Effector CD4-positive, alpha-beta T cell (primary cell): ENCODE measurements around the gene CDRT15. TPM values are rescaled to one million over a fixed set of nuclear protein-coding genes. Genes with fewer than 3 reads are reported as not detected.
"Not testable (repeated sequence)": the region's sequence is repeated elsewhere in the genome, so short reads cannot be mapped to it uniquely, and the experiment has no call there.

Source experiments
- DNase-seq: peaks from one replicate; pipeline ENCODE4 v3.0.0-alpha.2; 2020
- total RNA-seq: gene quantifications from one replicate; lab custom pipeline; 2026; lab: John Stamatoyannopoulos, UW

CDRT15 gene
- total RNA-seq = not detected

DNA sequence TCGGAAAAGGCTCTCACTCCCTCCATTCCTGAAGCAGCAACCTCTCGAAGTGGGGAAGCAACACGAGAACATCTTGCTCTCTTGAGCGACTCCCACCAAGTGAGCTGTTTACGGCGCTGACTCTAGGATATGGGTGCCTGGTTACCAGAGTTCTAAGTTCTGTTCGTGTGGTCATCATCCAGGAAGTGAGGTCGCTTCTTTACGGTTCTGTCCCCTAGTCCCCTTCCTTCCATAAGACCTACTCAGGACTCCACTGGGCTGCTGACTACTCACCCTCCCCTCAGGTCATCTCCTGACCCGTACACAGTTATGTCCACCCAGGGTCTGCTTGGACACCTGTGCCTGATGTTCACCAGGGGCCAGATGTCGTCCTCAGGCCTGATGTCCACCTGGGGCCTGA lies at the start of gene CDRT15:
Gene CDRT15, minus strand, starts transcription at position 101 of the 400 bp plus-strand sequence. Its CDS starts 29 bp downstream, at position 72.
- not testable (repeated sequence) for DNase-seq

DNA sequence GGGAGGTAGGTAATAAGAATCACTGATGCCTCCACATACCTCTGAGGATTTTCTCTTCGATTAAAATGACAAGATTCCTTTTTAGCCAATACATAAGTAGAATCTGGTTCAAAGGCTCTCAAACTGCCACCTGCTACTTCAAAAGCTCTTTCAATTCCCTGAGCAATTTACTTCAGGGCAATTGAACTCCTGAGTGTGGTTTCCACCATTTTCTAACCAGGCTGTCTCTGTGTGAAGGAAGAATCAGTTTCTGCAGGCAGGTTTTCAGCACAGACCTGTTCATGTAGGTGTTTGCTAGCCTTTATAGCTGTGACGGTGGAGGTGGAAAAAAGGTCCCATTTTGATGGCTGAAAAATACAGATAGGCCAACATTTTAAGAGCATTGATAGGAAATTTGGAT lies 46.1 kb upstream of the CDRT15 start:
- DNase-seq = no peak

DNA sequence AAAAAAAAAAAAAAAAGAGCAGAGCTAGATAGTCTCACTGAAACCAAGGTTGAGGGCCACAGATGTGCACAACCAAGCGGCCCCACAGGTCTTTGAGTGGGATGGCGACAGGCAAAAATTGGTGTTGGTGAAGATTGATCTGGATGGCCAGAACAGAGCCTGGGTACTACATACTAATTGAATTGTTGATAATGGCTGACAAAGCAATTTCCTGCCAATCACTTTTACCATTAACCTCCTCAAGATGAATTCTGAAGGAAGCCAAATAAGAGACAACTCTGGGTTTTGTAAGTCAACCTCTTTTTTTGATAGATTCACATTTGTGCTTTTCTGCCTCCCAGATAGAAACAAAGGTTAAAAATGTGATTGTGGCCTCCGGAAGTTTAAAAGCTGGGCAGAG lies 44.9 kb upstream of the CDRT15 start:
- DNase-seq = no peak

DNA sequence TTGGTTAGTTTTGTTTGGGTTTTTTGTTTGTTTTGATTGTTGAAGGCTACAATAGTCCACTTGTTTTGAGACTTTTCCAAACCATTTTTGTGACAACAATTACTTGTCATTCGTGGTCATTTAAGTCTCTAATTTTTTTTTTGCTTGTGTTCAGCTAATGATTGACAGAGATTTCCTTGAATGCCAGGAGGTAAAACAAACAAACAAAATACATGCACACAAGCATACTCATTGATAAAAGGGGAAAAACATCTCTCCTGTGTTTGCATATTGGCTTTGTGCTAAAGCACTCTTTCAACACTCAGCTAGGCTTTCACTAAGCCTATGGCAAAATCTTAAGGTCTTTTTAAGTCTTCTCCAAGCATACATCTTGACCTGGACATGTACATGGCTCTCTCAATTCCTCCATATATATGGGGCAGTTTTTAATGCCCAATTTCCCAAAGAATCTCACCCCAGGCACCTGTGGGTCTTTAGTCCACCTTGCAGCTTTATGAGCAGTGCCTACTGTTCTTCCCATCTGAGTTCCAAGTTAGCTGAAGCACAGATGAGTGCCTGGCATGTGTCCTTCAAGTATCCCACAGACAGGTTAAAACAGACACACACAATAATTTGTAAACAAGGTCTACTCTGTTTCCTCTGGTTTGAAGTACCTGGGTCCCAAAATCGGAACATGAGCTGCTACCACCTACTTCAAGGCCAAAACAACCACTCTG lies 40.0 kb upstream of the CDRT15 start:
- DNase-seq = no peak

DNA sequence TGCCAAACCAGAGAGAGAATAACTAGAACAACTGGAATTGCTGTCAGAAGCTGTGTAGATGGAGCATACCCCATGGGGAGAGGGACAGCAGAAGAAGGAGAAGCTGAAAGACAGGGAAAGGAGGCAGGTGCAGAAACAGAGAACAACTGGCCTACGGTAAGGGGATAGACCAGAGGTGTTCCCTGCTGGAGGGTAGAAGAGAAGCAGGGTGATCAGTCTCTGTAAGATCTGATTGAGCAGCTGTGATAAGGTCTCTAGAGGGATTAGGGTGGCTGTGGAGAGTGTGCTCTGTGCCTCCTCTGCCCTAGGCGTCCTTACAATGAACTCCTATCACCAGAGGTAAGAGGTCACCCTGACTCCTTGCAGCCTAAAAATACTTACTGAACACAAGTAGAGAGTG lies 33.8 kb upstream of the CDRT15 start:
- DNase-seq = no peak

DNA sequence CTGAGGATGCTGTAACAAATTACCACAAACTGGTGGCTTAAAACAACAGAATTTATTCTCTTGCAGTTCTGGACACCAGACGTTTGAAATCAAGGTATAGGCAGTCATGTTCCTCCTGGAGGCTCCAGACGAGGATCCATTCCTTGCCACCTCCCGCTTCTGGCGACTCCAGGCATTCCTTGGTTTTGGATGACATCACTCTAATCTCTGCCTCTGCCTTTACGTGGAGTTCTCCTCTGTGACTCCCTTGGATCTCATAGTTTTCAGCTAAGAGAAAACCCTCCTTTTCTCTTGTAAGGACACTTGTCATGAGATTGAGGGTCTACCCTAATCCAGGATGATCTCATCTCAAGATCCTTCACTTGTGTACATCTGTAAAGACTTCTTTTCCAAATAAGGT lies 32.8 kb upstream of the CDRT15 start:
- DNase-seq = no peak

DNA sequence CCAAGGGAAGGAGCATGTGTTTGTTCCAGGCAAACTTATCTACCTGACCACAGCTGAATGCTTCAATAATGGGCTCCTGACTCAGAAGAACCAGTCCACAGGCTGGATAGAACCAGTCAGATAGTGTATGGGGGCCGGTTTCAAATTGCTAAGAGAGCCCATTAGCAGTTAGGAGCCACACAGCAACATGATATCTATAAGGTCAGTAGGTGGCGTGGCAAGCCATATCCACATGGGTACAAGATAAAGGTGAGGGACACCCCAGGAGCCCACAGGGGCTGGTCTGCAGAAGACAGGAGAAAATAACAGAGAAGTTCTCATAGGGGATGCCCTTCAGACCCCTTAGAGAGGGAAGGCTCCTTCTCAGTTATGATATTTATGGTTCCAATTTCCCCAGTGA lies 31.6 kb upstream of the CDRT15 start:
- DNase-seq = no peak

DNA sequence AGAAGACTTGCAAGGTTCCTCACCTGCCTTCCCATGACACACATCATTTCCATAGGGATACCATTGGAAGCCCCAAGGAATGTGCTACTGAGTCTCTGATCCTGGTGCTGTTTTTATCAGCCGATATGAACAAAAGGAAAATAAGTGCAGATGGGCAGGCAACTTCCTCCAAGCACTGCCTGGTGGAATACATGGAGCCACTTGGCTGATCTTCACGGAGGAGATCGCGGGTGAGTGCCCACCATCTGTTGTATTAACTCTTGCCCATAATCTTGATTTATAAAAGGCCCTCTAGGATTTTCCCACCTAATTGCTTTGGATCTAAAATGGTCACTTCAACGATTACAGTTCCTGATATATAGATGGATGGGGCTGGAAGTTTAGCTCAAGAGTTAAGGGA lies 24.7 kb upstream of the CDRT15 start:
- DNase-seq = no peak

DNA sequence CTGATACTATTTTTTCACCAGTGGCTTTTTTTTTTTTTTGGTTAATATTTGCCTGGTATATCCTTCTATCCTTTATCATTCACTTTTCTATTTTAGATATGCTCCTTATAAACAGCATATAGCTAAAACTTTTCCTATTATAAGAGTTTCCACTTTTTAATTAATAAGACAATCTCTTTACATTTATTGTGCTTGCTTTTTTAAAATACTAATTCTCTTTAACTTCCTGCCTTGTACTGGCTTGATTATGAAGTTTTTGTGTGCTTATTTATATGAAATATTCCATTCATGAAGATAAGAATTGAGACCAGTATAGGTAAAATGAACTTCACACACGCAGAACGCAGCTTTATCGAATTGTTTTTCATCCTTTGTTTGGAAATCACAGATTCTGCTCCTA lies 9.0 kb upstream of the CDRT15 start:
- DNase-seq = no peak

DNA sequence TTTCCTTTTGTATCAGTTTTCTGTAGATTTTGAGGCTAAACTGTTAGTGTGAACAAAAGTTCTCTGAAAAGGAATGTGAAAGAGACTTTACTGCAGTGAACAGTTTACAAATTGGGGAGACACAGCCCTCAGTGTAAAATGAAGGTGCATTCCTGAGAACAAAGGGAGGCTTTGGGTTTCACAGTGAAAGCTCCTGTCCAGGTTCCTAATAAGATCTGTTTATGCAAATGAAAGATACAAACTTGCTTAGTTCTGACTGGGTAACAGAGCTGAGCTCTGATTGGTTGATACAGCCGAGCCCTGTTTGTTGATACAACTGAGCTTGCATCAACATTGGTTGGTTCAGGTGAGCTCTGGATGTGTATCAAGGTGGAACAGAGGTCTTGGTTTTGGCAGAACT lies 8.3 kb upstream of the CDRT15 start:
- no peak for DNase-seq

DNA sequence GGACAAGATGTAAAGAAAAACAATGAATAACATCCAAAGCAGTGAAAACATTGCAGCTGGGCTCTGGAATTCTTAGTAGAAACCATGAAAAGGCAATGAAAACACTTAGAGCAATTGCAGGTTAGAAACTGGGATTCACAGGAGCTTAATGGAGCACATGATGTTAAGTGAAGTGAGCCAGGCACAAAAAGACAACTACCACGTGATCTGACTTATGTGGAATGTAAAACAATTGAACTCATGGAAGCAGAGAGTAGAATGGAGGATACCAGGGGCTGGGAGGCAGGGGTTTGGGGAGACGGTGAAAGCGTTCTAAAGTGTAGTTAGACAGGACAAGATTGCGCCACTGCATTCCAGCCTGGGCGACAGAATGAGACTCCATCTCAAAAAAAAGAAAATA lies 2.6 kb upstream of the CDRT15 start:
- DNase-seq = not testable (repeated sequence)

DNA sequence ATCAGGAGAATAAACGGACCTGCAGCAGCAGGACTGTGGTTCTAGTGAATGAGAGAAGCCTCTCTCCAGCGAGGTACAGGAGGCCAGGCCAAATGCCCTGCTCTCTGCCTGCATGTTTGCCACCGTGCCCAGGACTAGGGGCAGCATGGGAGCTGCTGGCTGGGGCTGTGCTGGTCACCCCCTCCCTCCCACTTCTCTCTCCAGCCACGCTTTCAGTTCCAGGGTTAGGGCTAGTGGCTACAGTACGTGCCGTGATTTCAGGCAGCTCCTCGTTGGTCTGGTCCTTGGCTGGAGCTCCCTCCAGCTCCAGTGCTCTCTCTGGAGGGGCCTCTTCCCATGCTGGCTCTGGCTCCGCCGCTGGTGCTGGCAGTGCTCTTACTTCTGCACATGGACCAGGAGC lies 630 bp downstream of the CDRT15 start:
- DNase-seq = not testable (repeated sequence)

DNA sequence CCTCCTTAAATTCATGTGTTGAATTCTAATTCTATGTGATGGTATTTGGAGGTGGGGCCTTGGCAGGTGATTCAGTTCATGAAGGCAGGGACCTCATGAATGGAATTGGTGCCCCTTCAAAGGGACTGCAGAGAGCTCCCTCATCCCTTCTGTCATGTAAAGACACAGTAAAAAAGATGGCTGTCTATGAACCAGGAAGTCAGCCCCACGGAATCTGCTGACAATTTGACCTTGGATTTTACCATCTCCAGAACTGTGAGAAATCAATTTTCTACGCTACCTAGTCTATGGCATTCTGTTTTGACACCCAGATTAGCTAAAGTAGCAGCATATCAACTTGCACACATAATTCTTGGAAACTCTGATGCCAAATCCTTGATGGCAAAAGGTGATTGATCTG lies 1.6 kb downstream of the CDRT15 start:
- DNase-seq = not testable (repeated sequence)

DNA sequence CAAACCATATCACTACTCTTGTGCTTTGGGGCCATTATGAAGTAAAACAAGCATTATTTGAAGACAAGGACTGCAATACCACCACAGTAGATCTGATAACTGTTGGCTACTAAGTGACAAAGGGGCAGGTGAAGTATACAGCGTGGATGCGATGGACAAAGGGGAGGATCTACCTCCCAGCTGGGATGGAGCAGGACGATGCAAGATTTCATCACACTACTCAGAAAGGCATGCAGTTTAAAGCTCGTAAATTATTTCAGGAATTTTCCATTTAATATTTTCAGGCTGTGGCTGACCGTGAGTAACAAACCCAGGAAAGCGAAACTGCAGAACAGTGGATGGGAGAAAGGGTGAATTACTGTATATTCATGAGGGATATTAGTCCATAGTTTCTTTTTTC lies 5.5 kb downstream of the CDRT15 start:
- DNase-seq = not testable (repeated sequence)

DNA sequence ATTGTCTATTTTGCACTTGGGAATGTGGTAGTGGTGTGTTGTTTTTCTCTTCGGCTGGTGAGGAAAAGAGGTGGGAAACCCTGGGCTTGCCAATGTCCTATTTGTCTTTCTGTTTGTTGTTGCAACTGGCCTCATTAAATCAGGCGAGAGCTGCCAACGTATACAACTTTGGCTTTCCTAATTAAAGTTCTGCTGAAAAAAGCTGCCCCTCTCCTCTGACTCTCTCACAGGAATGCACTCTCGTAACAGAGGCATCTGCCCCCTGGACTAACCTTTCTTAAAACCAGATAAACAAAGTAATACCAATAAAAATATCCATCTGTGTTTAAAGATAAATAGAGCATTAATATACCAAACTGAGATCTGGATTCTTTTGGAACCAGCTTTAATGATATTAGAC lies 7.8 kb downstream of the CDRT15 start:
- DNase-seq = no peak

DNA sequence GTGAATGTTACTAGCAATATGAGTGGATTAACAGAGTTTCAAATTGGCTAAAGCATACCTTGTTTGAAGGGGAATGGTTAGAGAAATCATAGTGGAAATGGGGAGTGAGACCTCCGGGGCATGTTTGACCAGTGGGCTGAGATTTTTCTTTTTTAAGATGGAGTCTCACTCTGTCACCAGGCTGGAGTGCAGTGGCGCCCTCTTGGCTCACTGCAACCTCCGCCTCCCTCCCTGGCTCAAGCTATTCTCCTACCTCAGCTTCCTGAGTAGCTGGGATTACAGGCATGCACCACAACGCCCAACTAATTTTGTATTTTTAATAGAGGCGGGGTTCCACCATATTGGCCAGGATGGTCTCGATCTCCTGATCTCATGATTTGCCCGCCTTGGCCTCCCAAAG lies 9.6 kb downstream of the CDRT15 start:
- DNase-seq = no peak

DNA sequence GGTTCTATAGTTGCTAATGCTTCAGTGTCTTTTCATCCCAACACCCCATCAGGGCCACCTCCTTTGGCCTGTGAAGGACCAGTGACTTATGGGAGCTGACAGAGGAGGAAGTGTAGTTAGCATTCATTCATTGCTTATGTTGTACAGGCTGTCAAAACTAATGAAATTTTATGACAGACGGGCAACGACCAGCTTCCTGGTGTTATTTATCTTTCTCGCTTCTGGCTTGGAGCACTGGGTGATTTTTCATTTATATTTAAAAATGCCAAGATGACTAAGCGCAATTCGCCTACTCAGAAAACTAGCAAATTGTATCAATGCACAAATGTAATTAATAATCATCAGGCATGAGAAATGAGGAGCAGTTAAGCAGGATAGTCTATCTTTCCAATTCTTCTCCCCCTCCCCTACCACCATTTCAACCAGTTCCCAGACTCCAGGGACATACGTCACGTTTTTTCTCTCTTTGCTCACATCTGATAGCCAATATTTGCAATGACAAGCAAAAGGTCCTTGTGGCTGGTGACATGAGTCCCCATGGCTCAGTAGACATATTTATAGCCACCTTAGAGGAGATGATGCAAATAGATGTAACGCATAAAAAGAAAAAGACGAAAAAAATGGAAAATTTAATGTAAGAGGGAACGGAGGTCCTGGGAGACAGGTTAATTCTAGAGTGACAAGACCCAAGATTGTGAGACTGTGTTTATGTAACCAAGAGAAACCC lies 11.2 kb downstream of the CDRT15 start:
- DNase-seq = no peak

DNA sequence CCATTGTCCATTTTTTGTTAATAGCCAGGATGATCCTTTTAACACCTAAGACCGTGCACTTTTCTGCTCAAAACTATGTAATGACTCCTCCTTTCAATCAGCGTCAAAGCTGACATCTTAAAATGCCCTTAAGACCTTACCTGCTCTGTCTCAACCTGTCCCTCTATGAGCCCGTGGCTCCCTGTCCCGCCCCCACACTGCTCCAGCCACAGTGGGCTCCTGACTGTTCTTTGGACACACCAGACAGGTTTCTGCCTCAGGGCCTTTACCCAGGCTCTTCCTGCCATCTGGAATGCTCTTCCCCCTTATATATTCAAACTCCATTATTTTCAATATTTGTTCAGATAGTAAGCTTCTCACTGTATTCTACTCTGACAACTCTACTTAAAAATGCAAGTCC lies 14.1 kb downstream of the CDRT15 start:
- DNase-seq = no peak

DNA sequence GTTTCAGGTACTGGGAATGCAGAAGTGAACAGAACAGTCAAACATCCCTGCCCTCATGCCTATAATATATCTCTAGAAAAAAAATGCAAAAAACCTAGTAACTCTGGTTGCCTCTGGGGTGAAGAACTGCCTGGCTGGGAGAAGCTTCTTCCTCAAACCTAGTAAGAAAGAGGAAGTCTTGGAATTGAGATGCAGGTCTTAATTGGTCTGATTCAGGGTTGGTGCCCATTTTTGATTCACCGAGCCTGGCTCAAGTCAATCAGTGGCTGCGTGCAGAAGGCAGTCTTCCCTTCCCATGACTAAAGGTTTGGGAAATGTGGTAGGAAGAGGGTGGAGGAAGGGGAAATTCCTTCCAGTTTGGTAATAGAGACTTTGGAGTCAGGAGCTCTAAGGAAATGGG lies 22.4 kb downstream of the CDRT15 start:
- DNase-seq = no peak

DNA sequence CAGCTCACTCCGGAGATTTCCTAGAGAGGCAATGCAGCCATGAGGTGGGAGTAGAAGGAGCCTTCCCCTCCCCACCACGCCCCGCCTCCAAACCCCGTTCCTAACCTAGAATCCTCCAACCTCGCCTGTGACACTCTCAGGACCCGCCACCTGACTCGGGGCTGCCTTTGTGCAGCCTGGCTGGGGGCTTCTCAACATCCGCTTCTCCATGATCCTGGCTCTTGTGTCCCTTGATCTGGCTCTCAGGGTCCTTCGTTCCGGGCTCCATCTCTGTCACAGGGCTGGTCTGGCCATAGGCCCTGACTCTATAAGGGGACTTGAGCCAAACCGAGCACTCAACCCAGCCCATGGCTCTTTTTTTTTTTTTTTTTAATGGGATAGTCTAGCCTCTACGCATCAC lies 24.3 kb downstream of the CDRT15 start:
- DNase-seq = no peak

DNA sequence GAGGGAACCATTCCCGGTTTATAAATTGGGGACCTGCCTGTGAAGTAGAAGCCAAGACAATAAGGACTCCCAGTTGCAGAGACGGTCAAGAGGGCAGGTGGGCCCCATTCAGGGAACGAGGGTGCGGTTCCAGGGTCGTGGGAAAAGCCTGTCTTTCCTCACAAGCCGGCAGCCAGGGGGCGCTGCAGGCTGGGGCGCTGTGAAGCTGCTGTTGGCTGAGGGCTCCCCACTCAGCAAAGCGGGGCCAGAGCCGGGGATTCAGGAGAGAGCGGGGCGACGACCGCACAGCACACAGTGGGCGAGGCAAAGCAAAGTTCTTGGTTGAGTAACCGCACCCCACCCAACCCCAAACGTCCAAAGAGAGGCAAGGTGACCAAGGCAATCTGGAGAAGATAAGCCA lies 24.9 kb downstream of the CDRT15 start:
- DNase-seq = no peak

DNA sequence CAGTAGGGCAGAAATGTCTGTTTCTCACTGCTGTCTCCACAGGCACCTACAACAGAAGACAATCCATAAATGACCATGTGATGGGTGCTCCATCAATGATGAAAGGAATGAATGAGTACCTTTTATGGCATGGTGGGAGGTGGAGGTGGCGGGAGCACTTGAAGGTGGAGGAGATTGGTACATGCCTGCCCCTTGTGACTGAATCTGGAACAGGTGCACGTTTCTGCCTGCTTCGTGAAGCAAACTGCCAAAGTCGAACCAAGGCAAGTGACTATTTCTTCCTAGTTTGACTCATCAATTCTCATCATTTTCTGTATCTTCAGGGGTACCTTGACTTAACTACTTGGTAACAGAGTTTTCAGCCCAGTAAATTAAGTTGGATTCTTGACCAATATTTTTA lies 25.4 kb downstream of the CDRT15 start:
- no peak for DNase-seq

DNA sequence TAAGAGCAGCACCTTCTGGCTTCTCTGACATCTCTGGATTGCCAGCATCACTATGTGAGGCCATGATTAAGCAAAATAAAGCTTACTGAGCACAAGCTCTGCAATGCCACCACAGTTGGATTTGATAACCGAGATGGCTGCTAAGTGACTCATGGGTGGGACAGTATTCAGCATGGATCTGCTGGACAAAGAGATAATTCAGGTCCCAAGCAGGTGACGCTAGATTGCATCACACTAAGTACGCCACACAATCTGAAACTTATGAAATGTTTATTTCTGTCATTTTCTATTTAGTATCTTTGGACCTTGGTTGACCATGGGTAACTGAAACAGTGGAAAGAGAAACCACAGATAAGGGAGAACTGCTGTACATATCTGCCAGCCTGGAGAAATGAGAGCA lies 27.4 kb downstream of the CDRT15 start:
- no peak for DNase-seq

DNA sequence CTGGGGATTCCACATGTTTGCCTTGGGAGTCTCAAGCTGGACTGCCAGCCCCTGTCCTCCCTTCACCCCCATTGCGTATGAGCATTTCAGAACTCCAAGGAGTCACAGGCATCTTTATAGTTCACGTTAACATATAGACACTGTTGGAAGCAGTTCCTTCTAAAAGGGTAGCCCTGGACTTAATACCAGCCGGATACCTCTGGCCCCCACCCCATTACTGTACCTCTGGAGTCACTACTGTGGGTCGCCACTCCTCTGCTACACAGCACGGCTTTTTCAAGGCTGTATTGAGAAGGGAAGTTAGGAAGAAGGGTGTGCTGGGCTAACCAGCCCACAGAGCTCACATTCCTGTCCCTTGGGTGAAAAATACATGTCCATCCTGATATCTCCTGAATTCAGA lies 28.9 kb downstream of the CDRT15 start:
- DNase-seq = no peak

DNA sequence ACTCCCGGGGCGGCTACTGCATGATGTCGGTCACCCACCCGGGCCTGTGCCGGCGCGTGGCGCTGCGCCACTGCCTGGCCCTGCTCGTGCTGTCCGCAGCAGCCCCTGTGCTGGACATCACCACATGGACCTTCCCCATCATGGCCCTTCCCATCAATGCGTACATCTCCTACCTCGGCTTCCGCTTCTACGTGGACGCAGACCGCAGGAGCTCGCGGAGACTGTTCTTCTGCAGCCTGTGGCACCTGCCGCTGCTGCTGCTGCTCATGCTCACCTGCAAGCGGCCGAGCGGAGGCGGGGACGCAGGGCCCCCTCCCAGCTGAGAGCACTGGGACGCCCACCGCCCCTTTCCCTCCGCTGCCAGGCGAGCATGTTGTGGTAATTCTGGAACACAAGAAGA lies 29.8 kb downstream of the CDRT15 start:
- no peak for DNase-seq
